Thyroid gland (tissue), 4 donors: ENCODE results near the gene EDC3.
A peak's percentile ranks its signal among the peaks of the same experiment; 100 is the strongest.

Source experiments
- CTCF ChIP-seq, 6 experiments: fragments of 200-600 bp in 3 of 6; fragments of 450-650 bp in 3 of 6; sonication (generic) in 3 of 6; IDR thresholded peaks; one replicate each; pipeline ENCODE4 v1.5.1; 2016 to 2019; ENCODE audit warnings: antibody characterized with exemption in 6 of 6, mild to moderate bottlenecking in 2 of 6, inconsistent platforms in 1 of 6, moderate library complexity in 1 of 6
- POLR2A ChIP-seq, 2 donors: fragments of 450-650 bp; IDR thresholded peaks; one replicate each; pipeline ENCODE4 v1.6.1; 2017; ENCODE audit warnings: antibody characterized with exemption in 2 of 2, mild to moderate bottlenecking in 2 of 2, moderate library complexity in 1 of 2

GRCh38 chr15:74635228-74635627 lies 60.6 kb downstream of the EDC3 start:
- TF ChIP-seq CTCF (IDR thresholded peaks at IDR 0.05) (peak; percentile 78 to 97 (median 85)), POLR2A (IDR thresholded peaks at IDR 0.05) (no peak)
